Measurements from ENCODE around the gene CCDC92B.
"Not testable (repeated sequence)": the region's sequence is repeated elsewhere in the genome, so short reads cannot be mapped to it uniquely, and the experiment has no call there.

CCDC92B gene

DNA sequence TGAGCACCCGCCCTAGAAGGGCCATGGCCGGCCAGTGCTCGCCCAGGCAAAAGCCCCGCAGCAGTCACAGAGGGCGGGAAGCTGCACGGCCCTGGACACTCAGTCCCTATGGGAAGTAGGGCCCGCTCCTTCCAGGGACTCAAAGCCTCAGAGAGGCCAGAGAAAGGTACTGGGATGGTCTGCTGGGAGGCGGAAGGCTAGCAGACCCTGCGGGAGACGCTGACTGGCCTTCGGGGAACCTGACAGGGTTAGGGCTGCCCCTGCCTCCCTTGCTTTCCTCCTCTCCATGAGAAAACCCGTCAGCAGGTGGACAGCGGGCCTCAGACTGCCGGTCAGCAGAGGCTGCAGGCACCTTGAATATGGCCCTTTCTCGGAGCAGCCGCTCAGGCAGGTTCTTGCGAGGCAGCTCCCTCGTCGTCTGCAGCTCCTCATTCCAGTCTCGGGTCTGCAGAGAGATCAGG is 49.4 kb downstream of the CCDC92B start:
- no peak for DNase-seq
- TF ChIP-seq GATA1 (IDR thresholded peaks at IDR 0.05; ENCODE audit: low read depth, low read length) = no peak

DNA sequence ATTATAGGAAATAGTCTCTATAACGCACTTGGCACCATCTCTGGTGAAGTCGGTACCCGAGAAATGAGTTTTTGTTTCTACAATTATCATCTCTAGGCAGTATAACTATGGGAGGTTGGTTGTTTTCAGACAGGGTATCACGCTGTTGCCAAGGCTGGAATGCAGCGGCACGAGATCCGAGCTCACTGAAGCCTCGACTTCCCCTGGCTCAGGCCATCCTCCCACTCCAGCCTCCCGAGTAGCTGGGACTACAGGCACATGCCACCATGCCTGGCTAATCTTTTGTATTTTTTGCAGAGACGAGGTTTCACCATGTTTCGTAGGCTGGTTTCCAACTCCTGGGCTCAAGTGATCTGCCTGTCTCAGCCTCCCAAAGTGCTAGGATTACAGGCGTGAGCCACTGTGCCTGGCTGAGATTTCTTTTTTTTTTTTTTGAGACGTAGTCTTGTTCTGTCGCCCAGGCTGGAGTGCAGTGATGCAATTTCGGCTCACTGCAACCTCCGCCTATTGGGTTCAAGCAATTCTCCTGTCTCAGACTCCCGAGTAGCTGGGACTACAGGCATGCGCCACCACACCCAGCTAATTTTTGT is 50.1 kb downstream of the CCDC92B start:
- DNase-seq = not testable (repeated sequence)

DNA sequence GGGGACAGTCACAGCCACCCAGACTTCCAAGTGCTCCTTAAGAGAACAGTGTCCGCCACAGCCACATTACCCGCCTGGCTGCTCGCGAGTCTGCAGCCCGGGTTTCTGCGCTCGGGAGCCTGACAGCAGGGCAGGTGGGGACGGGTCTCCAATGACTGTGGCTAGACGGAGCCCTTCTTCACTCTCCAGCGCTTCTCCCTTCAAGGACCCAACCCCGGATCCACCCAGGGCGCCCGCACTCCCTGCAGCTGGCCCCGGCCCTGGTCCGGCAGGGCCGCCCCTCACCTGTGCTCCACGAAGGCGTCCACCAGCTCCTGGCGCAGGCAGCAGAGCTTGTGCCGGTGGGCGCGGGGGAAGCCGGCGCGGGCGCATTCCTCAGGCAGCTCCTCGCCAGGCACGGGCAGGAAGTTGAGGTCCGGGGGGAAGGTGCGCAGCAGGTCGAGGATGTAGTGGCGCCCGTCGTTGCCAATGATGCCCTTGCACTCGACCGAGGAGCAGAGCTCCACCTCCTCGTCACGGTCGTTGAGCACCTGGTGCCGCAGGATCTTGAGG is 51.8 kb downstream of the CCDC92B start:
- DNase-seq = no peak
- TF ChIP-seq POLR2A (IDR thresholded peaks at IDR 0.05; ENCODE audit: low read length) (no peak), GATA1 (IDR thresholded peaks at IDR 0.05; ENCODE audit: low read depth, low read length) (no peak)

DNA sequence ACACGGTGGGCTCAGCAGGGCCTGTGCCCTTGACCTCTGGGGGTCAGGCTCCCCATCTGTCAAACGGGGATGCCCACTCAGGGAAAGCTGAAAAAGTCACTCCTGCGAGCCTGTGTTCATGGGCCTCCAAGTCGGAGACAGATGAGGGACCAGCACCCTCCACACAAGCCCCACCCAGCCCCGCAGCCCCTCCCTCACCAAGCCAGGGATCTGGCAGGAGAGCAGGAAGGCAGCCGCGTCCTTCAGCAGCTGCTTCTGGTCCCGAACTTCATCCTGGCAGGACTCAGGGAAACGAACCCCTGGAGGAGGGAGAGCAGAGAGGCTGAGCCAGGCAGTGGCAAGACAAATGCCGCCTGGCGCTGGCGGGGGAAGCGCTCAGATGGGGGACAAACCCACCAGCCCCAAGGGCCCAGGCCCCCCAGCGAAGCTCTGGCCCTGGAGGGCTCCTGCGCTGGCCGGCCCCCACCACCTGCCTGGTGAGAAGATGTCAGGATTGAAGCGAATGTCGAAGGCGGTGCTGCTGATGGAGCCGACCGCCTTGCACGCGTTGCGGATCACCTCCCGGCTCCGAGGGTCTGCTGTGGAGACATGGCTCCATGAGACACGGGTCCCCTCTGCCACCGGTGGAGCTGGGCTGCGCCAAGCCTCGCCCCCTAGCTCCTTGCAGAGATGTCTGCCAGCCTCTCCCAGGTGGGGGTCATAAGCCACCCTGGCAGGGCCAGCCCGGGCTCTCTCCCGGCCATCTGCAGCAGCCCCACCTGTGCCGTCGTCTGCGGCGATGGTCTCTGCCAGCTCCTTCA is 53.3 kb downstream of the CCDC92B start:
- no peak for DNase-seq
- TF ChIP-seq POLR2A (IDR thresholded peaks at IDR 0.05; ENCODE audit: low read length) (no peak), GATA1 (IDR thresholded peaks at IDR 0.05; ENCODE audit: low read depth, low read length) (no peak)

DNA sequence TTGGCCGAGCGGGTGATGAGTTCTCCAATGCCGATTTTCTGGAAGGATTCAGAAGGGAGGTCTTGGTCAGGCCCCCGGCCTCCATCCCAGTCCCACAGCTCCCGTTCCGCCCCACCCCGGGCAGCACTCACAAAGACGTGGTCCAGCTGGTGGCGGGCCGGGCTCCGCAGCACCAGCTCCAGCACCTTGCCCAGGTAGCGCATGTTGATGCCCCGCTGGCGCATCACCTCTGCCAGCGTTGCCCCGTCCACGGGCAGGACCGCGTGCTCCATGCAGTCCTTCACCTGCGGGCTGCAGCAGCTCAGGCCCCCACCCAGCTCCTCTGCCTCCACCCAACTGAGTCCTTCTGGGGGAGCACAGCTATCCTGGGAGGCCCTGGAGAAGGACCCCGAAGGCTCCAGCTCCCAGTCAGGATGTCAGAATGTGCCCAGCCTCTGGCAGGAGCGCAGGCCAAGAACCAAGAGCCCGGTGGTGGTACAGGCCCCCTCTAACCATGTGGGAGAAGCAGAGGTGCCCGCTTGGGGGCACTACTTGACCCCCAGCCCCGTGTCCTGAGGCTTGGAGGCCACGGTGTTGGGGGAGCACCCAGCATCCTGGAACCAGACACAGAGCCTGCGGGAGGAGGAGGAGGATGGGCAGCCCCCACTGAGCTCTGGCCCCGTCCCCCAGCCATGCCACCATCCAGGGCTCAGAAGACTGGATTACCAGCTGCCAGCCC is 54.0 kb downstream of the CCDC92B start:
- TF ChIP-seq GATA1 (IDR thresholded peaks at IDR 0.05; ENCODE audit: low read depth, low read length) (no peak), POLR2A (IDR thresholded peaks at IDR 0.05; ENCODE audit: low read length) (no peak)
- no peak for DNase-seq

DNA sequence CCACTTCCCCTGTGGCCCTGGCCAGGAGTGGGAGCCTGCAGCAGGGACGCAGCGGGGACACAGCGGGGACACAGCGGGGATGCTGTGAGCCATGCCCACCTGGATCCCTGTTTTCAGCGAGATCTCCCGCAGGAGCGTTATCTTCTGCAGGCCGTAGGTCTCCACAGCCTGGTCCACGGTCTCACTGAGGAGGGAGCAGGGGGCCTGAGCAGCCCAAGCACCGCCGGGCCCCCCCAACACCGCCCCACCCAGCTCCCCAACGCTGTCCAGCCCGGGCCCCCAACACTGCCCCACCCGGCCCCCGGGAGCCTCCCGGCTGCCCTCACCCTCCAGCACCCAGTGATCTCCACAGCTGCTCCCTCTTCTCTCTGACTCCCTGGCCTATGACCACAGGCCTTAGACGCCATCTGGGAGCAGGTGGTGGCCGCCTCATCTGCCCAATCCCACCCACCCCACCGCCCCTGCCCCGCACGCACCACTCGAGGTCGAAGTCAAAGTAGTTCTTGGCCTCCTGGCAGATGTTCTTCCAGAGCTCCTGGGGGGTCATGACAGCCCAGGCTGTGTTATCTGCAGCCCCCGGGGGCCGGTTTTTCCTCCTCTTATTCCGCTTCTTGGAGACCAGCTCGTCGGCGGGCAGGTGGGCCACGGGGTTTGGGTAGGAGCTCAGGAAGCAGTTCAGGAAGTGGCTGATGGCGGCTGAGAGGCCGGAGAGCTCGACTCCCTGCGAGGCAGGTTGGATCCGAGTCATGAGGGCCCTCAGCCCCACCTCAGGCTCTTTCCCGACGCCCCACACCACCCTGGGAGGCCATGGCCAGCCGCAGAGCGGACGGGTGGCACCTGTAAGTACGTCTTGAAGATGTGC is 54.8 kb downstream of the CCDC92B start:
- TF ChIP-seq GATA1 (IDR thresholded peaks at IDR 0.05; ENCODE audit: low read depth, low read length) (no peak), POLR2A (IDR thresholded peaks at IDR 0.05; ENCODE audit: low read length) (no peak)
- no peak for DNase-seq

DNA sequence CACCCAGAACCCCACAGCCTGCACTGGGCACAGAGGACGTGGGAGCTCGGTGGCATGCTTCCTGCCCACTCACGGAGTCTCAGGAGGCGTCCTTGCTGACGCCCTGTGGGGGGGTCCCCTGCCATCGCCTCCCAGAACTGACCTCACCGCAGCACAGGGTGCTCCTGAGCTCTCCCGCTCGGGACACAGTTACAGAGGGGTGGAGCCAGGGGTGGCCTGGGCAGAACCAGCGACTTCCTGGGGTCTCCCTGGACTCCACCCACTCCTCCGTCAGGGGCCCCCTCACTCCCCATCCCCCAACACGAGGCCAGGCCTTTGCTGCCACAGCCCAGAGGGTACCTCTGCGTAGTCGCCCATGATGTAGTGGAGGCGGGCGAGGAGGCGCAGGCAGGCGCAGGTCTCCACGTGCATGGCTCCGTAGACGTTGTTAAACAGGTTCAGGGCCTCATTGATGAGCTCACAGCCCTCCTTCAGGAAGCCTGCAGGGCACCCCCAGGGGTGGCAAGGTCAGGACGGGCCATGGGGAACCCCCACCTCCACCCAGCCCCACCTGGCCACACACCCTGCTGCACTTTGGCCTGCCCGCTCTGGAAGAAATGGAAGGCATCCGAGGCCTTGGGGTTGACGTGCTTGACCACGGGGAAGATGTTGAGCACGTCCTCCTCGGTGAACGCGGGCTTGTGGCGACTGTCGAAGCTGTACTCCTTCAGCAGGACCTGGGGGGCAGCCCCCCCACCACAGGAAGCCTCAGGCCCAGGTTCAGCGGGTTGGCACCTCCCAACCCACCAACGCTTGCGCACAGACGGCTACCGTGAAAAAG is 55.7 kb downstream of the CCDC92B start:
- TF ChIP-seq POLR2A (IDR thresholded peaks at IDR 0.05; ENCODE audit: low read length) (no peak), GATA1 (IDR thresholded peaks at IDR 0.05; ENCODE audit: low read depth, low read length) (no peak)
- DNase-seq = no peak

DNA sequence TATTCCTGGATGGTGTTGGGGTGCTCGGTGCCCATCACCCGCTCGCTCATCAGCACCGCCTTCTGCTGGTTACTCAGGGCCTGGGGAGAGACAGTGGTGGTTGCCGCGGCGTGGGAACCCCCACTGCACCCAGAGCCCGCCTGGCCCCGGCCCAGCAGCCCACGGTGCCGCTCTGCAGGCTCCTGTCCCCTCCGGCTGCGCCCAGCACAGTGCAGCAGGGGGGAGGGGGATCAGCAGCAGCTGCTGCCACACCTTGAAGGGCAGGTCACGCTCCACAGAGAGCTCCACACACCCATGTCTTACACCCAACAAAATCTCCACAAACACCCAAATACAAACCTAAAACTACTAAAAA is 56.7 kb downstream of the CCDC92B start:
- TF ChIP-seq POLR2A (IDR thresholded peaks at IDR 0.05; ENCODE audit: low read length) (no peak), GATA1 (IDR thresholded peaks at IDR 0.05; ENCODE audit: low read depth, low read length) (no peak)

DNA sequence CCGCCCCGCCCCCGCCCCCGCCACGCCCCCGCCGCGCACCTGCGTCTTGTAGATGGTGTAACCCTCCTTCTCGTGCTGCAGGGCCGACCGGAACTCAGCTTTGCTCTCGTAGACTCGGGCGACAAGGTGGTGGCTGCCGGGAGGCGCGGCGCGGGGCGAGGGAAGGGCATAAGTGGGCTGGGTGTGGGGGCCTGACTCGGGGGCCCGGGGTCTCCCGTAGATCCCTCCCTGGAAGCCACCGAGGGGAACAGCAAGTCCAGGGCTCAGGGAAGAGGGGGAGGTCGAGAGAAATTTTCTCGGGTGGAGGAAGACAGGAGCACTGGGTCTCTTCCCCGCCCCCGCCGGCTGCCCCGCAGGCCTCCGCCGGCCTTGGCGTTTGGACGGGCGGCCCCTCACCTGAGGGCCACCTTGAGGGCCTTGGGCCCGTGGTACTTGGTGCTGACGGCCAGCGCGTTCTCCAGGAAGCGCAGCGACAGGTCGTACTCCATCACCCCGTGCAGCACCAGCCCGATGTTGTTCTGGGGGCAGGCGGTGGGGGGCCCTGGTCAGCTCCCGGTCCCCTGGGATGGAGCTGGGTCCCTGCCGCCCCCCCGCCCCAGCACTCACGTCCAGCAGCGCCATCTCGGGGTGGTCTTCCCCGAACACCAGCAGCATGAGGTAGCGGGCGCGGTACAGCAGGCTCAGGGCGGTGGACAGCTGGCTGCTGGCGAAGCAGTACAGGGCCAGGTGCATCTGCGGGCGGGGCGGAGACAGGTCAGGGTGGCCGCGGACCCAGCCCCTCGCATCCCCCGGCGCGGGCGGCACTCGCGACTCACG is 57.3 kb downstream of the CCDC92B start:
- TF ChIP-seq POLR2A (IDR thresholded peaks at IDR 0.05; ENCODE audit: low read length) = no peak
- no peak for TF ChIP-seq GATA1 (IDR thresholded peaks at IDR 0.05; ENCODE audit: low read depth, low read length)
- no peak for DNase-seq

More for the DNA sequence above, 56.7 kb downstream of the CCDC92B start:
- no peak for DNase-seq

DNA sequence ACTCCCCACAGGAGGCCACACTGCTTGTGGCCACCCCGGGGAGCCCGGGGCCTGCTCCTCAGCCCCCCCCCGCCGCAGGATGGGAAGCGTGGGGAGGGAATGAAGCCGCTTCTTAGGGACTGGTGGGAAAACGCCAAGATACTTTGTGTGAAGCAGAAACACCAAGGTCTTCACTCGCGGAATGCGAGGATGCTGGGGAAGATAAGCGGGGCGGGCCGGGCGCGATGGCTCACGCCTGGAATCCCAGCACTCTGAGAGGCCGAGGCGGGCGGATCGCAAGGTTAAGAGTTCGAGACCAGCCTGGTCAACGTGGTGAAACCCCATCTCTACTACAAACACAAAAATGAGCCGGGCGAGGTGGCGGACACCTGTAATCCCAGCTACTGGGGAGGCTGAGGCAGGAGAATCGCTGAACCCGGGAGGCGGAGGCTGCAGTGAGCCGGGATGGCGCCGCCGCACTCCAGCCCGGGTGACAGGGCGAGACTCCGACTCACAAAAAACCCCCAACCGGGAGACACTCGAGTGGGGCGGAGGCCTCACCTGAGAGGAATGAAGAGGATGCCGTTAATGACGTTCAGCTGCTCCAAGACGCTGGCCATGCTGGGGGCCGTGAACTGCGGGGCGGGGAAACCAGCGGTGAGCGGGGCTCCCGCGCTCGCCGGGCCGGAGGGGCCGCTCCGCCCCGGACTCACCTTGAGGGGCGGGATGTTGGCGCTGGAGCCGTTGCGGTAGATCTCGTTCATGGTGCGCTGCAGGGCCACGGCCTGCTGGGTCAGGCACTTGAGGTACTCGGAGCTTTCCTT is 58.2 kb downstream of the CCDC92B start:
- TF ChIP-seq GATA1 (IDR thresholded peaks at IDR 0.05; ENCODE audit: low read depth, low read length) = no peak
- no peak for DNase-seq

Data from erythroblast (primary cell).